Gastroesophageal sphincter (tissue), 4 donors: ENCODE measurements around the gene NLGN1. TPM values are rescaled to one million over a fixed set of nuclear protein-coding genes. Genes with fewer than 3 reads are reported as not detected.
"Not testable (repeated sequence)": the region's sequence is repeated elsewhere in the genome, so short reads cannot be mapped to it uniquely, and the experiment has no call there.

Experiments used
- ATAC-seq: fragments of 150-250 bp; one replicate; pipeline ENCODE4 v1.9.1; 2016; ENCODE audit warnings: mild to moderate bottlenecking, moderate library complexity
- H3K27ac ChIP-seq, 4 donors: fragments of 200-600 bp; sonication (generic) in 3 of 4; 1 replicate in 3 of 4; 2 replicates in 1 of 4; pipeline ENCODE4 v1.5.1; 2016 to 2019
- H3K27me3 ChIP-seq: fragments of 200-600 bp; sonication (generic); one replicate; pipeline ENCODE4 v1.5.1; 2019
- H3K36me3 ChIP-seq, 2 donors: fragments of 200-600 bp; sonication (generic); one replicate each; pipeline ENCODE4 v1.5.1; 2019; ENCODE audit warnings: control low read depth in 1 of 2
- H3K4me1 ChIP-seq, 3 donors: fragments of 200-600 bp; sonication (generic); 1 replicate in 2 of 3; 2 replicates in 1 of 3; pipeline ENCODE4 v1.5.1; 2016 to 2019; ENCODE audit warnings: control low read depth in 2 of 3
- H3K4me3 ChIP-seq, 2 donors: fragments of 200-600 bp; sonication (generic); one replicate each; pipeline ENCODE4 v1.5.1; 2019; ENCODE audit warnings: mild to moderate bottlenecking in 1 of 2, moderate library complexity in 1 of 2
- H3K9me3 ChIP-seq, 3 donors: fragments of 200-600 bp; sonication (generic); one replicate each; pipeline ENCODE4 v1.5.1; 2017 to 2019; ENCODE audit warnings: control low read depth in 2 of 3
- CTCF ChIP-seq, 4 experiments: fragments of 200-600 bp in 2 of 4; fragments of 450-650 bp in 2 of 4; sonication (generic) in 1 of 4; IDR thresholded peaks; one replicate each; pipeline ENCODE4 v1.5.1; 2017 to 2019; ENCODE audit warnings: antibody characterized with exemption in 4 of 4, mild to moderate bottlenecking in 2 of 4, moderate library complexity in 2 of 4
- EP300 ChIP-seq: sonication (generic); formaldehyde crosslinking; IDR thresholded peaks from one replicate; pipeline ENCODE4 v1.6.1; 2017; ENCODE audit warnings: antibody characterized with exemption, mild to moderate bottlenecking
- POLR2A ChIP-seq, 2 donors: fragments of 450-650 bp; IDR thresholded peaks; one replicate each; pipeline ENCODE4 v1.6.1; 2017; ENCODE audit warnings: antibody characterized with exemption in 2 of 2, mild to moderate bottlenecking in 2 of 2, moderate library complexity in 1 of 2
- POLR2AphosphoS5 ChIP-seq: sonication (generic); formaldehyde crosslinking; IDR thresholded peaks from one replicate; pipeline ENCODE4 v1.6.1; 2017; ENCODE audit warnings: antibody characterized with exemption
- WGBS, 2 donors: methylation state at CpG; one replicate each; pipeline ENCODE4 v1.1.5; 2018; ENCODE audit warnings: low coverage in 1 of 2; 5-methylcytosine and 5-hydroxymethylcytosine counted together
- total RNA-seq, 4 donors: library from RNA; depleted of rRNA; stranded (reverse); fragments of >200 nt; gene quantifications; one replicate each; pipeline ENCODE4 v1.1.0, GENCODE V29; 2016

Gene NLGN1
- total RNA-seq, 4 donors from 2014 or later = 13.4 to 26.4 (median 24.0) TPM

GRCh38 chr3:173587055-173587454 lies 189.5 kb downstream of the NLGN1 start:
- H3K4me3 ChIP-seq = no peak overlapping the region
- no peaks in the 10 kb centered on the region for H3K9me3 ChIP-seq
- WGBS, 2 donors = 90 to 93% methylated on average over 1 of the region's 1 CpG
- H3K27me3 ChIP-seq = no peaks in the 10 kb centered on the region
- TF ChIP-seq POLR2AphosphoS5 = no peak
- TF ChIP-seq POLR2A (IDR thresholded peaks at IDR 0.05) = no peak
- TF ChIP-seq EP300 = no peak
- TF ChIP-seq CTCF (IDR thresholded peaks at IDR 0.05) = no peak
- H3K36me3 ChIP-seq = no peaks in the 10 kb centered on the region
- no peak for ATAC-seq
- H3K27ac ChIP-seq = no peak overlapping the region
- H3K4me1 ChIP-seq = peaks cover 0 to 5% (median 0%) of the 10 kb centered on the region in 3 donors

GRCh38 chr3:173588556-173588955 lies 191.0 kb downstream of the NLGN1 start:
- Histone ChIP-seq H3K4me1 (peaks cover 0 to 5% (median 0%) of the 10 kb centered on the region in 3 donors), H3K36me3 (no peaks in the 10 kb centered on the region), H3K4me3 (no peak overlapping the region), H3K9me3 (no peaks in the 10 kb centered on the region), H3K27me3 (no peaks in the 10 kb centered on the region), H3K27ac (no peak overlapping the region)
- WGBS, 2 donors = 81 to 86% methylated on average over 2 to 3 of the region's 3 CpGs
- TF ChIP-seq EP300 = no peak
- ATAC-seq = no peak

GRCh38 chr3:173589116-173589515 lies 191.6 kb downstream of the NLGN1 start:
- Histone ChIP-seq H3K36me3 (no peaks in the 10 kb centered on the region), H3K4me1 (peaks cover 0 to 5% (median 0%) of the 10 kb centered on the region in 3 donors), H3K9me3 (no peaks in the 10 kb centered on the region), H3K4me3 (no peak overlapping the region), H3K27ac (no peak overlapping the region), H3K27me3 (no peaks in the 10 kb centered on the region)
- whole genome bisulfite sequencing, 2 donors = 82% methylated on average over 1 of the region's 1 CpG; no CpG with 5 or more reads in 1 of the 2 donors
- ATAC-seq = no peak
- TF ChIP-seq EP300 (no peak), CTCF (IDR thresholded peaks at IDR 0.05) (no peak), POLR2AphosphoS5 (no peak), POLR2A (IDR thresholded peaks at IDR 0.05) (no peak)

GRCh38 chr3:173591401-173591800 lies 193.9 kb downstream of the NLGN1 start:
- no peak for ATAC-seq
- H3K27me3 ChIP-seq = no peaks in the 10 kb centered on the region
- H3K9me3 ChIP-seq = no peaks in the 10 kb centered on the region
- H3K4me1 ChIP-seq = no peaks in the 10 kb centered on the region
- no peak overlapping the region for H3K4me3 ChIP-seq
- no peaks in the 10 kb centered on the region for H3K36me3 ChIP-seq
- no peak overlapping the region for H3K27ac ChIP-seq
- WGBS, 2 donors = 92 to 100% methylated on average over 2 of the region's 2 CpGs
- TF ChIP-seq POLR2AphosphoS5 (no peak), EP300 (no peak)

DNA sequence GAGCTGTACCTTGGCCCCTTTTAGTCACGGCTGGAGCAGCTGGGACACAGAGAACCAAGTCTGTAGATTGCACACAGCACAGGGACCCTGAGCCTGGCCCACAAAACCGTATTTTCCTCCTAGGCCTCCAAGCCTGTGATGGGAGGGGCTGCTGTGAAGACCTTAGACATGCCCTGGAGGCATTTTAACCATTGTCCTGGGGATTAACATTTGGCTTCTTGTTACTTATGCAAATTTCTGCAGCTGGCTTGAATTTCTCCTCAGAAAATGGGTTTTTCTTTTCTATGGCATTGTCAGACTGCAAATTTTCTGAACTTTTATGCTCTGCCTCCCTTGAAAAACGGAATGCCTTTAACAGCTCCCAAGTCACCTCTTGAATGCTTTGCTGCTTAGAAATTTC lies 197.3 kb downstream of the NLGN1 start:
- 75 to 100% methylated on average over 1 of the region's 3 CpGs for WGBS, 2 donors

GRCh38 chr3:173599673-173600072 lies 202.1 kb downstream of the NLGN1 start:
- Histone ChIP-seq H3K36me3 (no peaks in the 10 kb centered on the region), H3K27me3 (no peaks in the 10 kb centered on the region), H3K9me3 (no peaks in the 10 kb centered on the region), H3K4me1 (no peaks in the 10 kb centered on the region), H3K4me3 (no peak overlapping the region), H3K27ac (no peak overlapping the region)
- ATAC-seq = no peak
- WGBS, 2 donors = 36 to 60% methylated on average over 2 of the region's 2 CpGs
- TF ChIP-seq CTCF (IDR thresholded peaks at IDR 0.05) (no peak), EP300 (no peak), POLR2A (IDR thresholded peaks at IDR 0.05) (no peak), POLR2AphosphoS5 (no peak)

More for the DNA sequence above, 197.3 kb downstream of the NLGN1 start:
- not testable (repeated sequence) for H3K27me3 ChIP-seq, H3K4me3 ChIP-seq, H3K9me3 ChIP-seq, H3K4me1 ChIP-seq, H3K27ac ChIP-seq, ATAC-seq, H3K36me3 ChIP-seq

- no peaks in the 10 kb centered on the region for H3K9me3 ChIP-seq
- no peak overlapping the region for H3K27ac ChIP-seq
- TF ChIP-seq POLR2A (IDR thresholded peaks at IDR 0.05) (no peak), CTCF (IDR thresholded peaks at IDR 0.05) (no peak), EP300 (no peak), POLR2AphosphoS5 (no peak)
Measured at GRCh38 chr3:173614522-173614921, 217.0 kb downstream of the NLGN1 start.

More at GRCh38 chr3:173614522-173614921, 217.0 kb downstream of the NLGN1 start:
- no peak for ATAC-seq
- no peaks in the 10 kb centered on the region for H3K36me3 ChIP-seq
- peaks cover 0 to 8% (median 0%) of the 10 kb centered on the region in 3 donors for H3K4me1 ChIP-seq
- no peak overlapping the region for H3K4me3 ChIP-seq
- no peaks in the 10 kb centered on the region for H3K27me3 ChIP-seq
